ENCODE results near the gene CDCP1. TPM values are rescaled to one million over a fixed set of nuclear protein-coding genes. Genes with fewer than 3 reads are reported as not detected.

The CDCP1 gene
- total RNA-seq, 2 experiments from 2014 or later = 1.7 to 1.8 TPM

DNA sequence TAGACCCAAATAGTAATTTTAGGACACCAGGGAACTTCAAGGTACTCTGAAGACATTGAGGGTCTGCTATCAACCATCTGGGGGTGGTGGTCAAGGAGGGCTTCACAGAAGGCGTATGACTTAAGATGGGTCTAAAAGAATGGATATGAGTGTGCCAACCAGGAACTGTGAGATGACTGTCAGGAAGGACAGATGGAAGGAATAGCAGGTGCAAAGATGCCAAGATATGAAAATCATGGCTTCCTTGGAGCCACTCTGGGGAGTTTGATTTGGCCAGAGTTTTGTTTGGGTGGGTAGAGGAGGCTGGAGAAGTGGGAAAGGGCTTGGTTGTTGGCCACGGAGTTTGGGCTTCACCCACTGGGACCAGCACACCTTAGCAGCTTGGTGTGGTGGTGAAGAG is 21.2 kb downstream of the CDCP1 start:
- no peaks in the 10 kb centered on the region for H3K27me3 ChIP-seq (ENCODE audit: control insufficient read depth in 1 of 2, insufficient read depth in 2 of 2, low read length in 2 of 2)
- no peaks in the 10 kb centered on the region for H3K36me3 ChIP-seq (ENCODE audit: insufficient read depth, low read length)
- H3K27ac ChIP-seq (ENCODE audit: low read depth in 1 of 2, low read length in 2 of 2) = no peak overlapping the region
- intact Hi-C loops (cut with DNase I, micrococcal nuclease) = no loop called here
- no peak overlapping the region for H3K4me3 ChIP-seq (ENCODE audit: low read length)
- Mint-ChIP-seq H3K27ac (no peak overlapping the region), H3K9me3 (no peaks in the 10 kb centered on the region), H3K4me3 (no peak overlapping the region), H3K4me1 (ENCODE audit: low read depth) (peaks cover 20% of the 10 kb centered on the region), H3K27me3 (no peaks in the 10 kb centered on the region), H3K36me3 (ENCODE audit: low read depth) (no peaks in the 10 kb centered on the region)
- DNase-seq (no peak), ATAC-seq (ENCODE audit: poor library complexity) (no peak)
- CTCF ChIA-PET = no interaction called here
- TF ChIP-seq, protein P1, sequence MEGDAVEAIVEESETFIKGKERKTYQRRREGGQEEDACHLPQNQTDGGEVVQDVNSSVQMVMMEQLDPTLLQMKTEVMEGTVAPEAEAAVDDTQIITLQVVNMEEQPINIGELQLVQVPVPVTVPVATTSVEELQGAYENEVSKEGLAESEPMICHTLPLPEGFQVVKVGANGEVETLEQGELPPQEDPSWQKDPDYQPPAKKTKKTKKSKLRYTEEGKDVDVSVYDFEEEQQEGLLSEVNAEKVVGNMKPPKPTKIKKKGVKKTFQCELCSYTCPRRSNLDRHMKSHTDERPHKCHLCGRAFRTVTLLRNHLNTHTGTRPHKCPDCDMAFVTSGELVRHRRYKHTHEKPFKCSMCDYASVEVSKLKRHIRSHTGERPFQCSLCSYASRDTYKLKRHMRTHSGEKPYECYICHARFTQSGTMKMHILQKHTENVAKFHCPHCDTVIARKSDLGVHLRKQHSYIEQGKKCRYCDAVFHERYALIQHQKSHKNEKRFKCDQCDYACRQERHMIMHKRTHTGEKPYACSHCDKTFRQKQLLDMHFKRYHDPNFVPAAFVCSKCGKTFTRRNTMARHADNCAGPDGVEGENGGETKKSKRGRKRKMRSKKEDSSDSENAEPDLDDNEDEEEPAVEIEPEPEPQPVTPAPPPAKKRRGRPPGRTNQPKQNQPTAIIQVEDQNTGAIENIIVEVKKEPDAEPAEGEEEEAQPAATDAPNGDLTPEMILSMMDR (IDR thresholded peaks at IDR 0.05) = no peak
- H3K9me3 ChIP-seq (ENCODE audit: control insufficient read depth in 1 of 2, insufficient read depth in 1 of 2, low read length in 2 of 2) = no peaks in the 10 kb centered on the region
- POLR2A ChIA-PET = no interaction called here
- no peaks in the 10 kb centered on the region for H3K4me1 ChIP-seq (ENCODE audit: insufficient read depth, low read length)

GRCh38 chr3:45124352-45124751 is 21.8 kb downstream of the CDCP1 start:
- H3K4me3 Mint-ChIP-seq = no peak overlapping the region
- Histone ChIP-seq H3K4me1 (ENCODE audit: insufficient read depth, low read length) (peaks cover under 1% of the 10 kb centered on the region), H3K9me3 (ENCODE audit: control insufficient read depth in 1 of 2, insufficient read depth in 1 of 2, low read length in 2 of 2) (no peaks in the 10 kb centered on the region), H3K36me3 (ENCODE audit: insufficient read depth, low read length) (no peaks in the 10 kb centered on the region), H3K4me3 (ENCODE audit: low read length) (no peak overlapping the region), H3K27me3 (ENCODE audit: control insufficient read depth in 1 of 2, insufficient read depth in 2 of 2, low read length in 2 of 2) (no peaks in the 10 kb centered on the region), H3K27ac (ENCODE audit: low read depth in 1 of 2, low read length in 2 of 2) (no peak overlapping the region)
- intact Hi-C loops (cut with DNase I, micrococcal nuclease) = no loop called here
- TF ChIP-seq, protein P1 (IDR thresholded peaks at IDR 0.05) = no peak
- ChIA-PET CTCF (no interaction called here), POLR2A (no interaction called here)
- H3K9me3 Mint-ChIP-seq = no peaks in the 10 kb centered on the region
- ATAC-seq (ENCODE audit: poor library complexity) = no peak
- no peaks in the 10 kb centered on the region for H3K27me3 Mint-ChIP-seq
- H3K4me1 Mint-ChIP-seq (ENCODE audit: low read depth) = peaks cover 22% of the 10 kb centered on the region
- no peaks in the 10 kb centered on the region for H3K36me3 Mint-ChIP-seq (ENCODE audit: low read depth)
- no peak overlapping the region for H3K27ac Mint-ChIP-seq
- DNase-seq = no peak

DNA sequence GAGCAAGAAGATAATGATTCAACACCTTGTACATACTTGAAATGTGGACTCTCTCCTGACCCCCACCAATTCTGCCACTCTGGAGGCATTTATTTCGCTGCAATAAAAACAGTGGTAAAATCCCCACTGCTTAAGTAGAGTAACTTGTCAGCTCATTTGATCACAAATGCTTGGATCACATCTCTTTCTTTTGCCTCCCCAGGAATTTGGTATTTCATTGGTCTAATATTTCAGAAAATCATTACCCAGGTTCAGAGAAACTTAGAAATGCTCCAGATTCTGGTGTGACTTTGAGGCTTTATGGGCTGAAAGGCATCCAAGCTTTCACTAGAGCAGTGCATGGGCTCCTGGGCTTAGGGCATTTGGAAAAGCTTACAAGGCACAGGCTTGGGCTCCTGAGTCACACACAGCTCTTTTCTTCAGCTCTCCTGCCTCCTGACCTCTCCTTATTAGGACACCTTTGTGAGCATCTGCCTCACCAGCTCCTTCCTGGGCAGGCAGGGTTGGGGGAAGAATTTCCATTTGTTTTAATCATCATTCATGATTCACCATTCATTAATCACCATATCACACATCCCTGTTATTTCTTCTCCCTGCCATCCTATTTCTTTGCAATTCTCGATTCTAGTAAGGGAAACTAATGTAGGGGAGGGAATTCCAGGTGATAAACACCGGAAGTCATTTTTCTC is 22.5 kb downstream of the CDCP1 start:
- Histone ChIP-seq H3K27me3 (ENCODE audit: control insufficient read depth in 1 of 2, insufficient read depth in 2 of 2, low read length in 2 of 2) (no peaks in the 10 kb centered on the region), H3K4me3 (ENCODE audit: low read length) (no peak overlapping the region), H3K4me1 (ENCODE audit: insufficient read depth, low read length) (peaks cover 6% of the 10 kb centered on the region), H3K36me3 (ENCODE audit: insufficient read depth, low read length) (no peaks in the 10 kb centered on the region), H3K9me3 (ENCODE audit: control insufficient read depth in 1 of 2, insufficient read depth in 1 of 2, low read length in 2 of 2) (no peaks in the 10 kb centered on the region), H3K27ac (ENCODE audit: low read depth in 1 of 2, low read length in 2 of 2) (no peak overlapping the region)
- no peak overlapping the region for H3K27ac Mint-ChIP-seq
- no peaks in the 10 kb centered on the region for H3K36me3 Mint-ChIP-seq (ENCODE audit: low read depth)
- no peaks in the 10 kb centered on the region for H3K9me3 Mint-ChIP-seq
- POLR2A ChIA-PET = no interaction called here
- H3K27me3 Mint-ChIP-seq = no peaks in the 10 kb centered on the region
- intact Hi-C loops (cut with DNase I, micrococcal nuclease) = no loop called here
- H3K4me3 Mint-ChIP-seq = no peak overlapping the region
- TF ChIP-seq, protein P1 (IDR thresholded peaks at IDR 0.05) = no peak
- ATAC-seq (ENCODE audit: poor library complexity) (no peak), DNase-seq (peak in 1 of 14 experiments; percentile 52)
- CTCF ChIA-PET = no interaction called here
- peaks cover 28% of the 10 kb centered on the region for H3K4me1 Mint-ChIP-seq (ENCODE audit: low read depth)
